AG04449 (cell line): ENCODE measurements around the gene IL12A.
A peak's percentile ranks its signal among the peaks of the same experiment; 100 is the strongest.

Source experiments
- CTCF ChIA-PET: fragments of 350-600 bp; formaldehyde crosslinking; extraction: SDS; loops from one replicate; lab custom pipeline; 2021; ENCODE audit warnings: antibody characterized with exemption; lab: Yijun Ruan, JAX
- POLR2A ChIA-PET: fragments of 400-600, 350-600 bp; formaldehyde crosslinking; extraction: SDS; loops from one replicate; lab custom pipeline; 2020; ENCODE audit warnings: antibody characterized with exemption, inconsistent platforms; lab: Yijun Ruan, JAX
- DNase-seq: peaks from one replicate; pipeline ENCODE4 v3.0.0-alpha.2; 2010; ENCODE audit warnings: low read depth, low spot score
- H3K4me3 ChIP-seq: 2 replicates; pipeline ENCODE4 v1.5.1; 2011; ENCODE audit warnings: low read depth, mild to moderate bottlenecking, control low read depth, low read length
- CTCF ChIP-seq: IDR thresholded peaks from one replicate; pipeline ENCODE4 v1.5.1; 2011; ENCODE audit warnings: mild to moderate bottlenecking, moderate library complexity, low read length, control low read depth, inconsistent platforms; ENCODE audit not compliant: insufficient read depth; ENCODE audit errors: missing control alignments

IL12A gene

DNA sequence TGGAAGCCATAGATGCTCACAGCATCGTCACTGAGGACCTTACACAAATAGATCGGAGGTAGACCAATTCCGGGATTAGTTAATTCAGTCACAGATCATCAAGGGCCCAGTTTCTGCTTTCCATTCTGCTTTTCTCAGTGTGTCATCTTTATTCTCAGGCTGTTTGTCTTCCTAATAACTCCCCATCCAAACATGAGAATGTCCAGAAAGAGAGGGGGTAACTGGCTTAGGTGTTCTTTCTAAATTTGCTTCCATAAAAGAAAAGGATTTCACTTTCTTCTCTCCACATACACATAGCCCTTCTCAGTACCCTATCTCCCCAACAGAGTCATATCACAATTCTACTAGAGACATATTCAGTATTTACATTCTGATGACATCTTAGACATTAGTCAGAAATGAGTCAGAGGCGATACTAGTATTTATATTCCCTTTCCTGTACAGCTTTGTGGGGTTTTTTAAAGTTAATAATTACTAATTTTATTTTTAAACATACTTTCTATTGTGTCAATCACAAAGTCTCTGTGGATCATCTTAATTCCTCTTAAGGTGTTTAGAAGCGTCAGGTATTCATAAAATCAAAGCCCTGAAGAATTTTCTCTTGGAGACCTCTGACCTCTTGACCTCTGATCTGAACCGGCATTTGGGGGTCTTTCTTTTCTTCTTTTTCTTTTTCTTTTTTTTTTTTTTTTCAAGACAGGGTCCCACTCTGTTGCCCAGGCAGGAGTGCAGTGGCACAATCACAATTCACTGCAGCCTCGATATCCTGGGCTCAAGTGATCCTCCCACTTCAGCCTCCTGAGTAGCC is 24.3 kb upstream of the IL12A start:
- TF ChIP-seq CTCF: no peak
- CTCF ChIA-PET: interaction anchor here (1.3 to 1.5 kb wide), 2 partner anchors 23 to 25 kb away, joined by 4 read pairs; partner anchors contain the start of gene IL12A
- POLR2A ChIA-PET: no interaction called here
- no peak overlapping the region; the same call in 1 of the 2 replicates for H3K4me3 ChIP-seq
- DNase-seq: peak; percentile 38

DNA sequence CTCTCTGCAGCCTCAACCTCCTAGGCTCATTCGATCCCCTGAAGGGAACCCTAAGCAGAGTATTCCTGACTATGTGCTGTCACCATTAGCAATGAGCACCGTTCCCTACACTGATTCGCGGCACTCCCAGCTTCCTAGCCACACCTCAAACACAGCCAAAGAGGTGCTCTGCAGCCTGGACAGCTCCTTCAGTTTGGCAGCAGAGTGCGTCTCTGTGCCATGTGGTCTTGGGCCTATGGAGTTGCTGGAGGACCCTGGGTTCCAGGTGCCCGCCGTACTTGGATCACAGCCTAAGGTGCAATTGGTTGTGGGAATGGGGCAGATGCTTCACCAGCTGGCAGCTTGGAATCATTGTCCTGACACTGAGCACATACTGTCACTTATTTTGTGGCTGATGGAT is 17.3 kb upstream of the IL12A start:
- CTCF ChIA-PET: interaction anchor here (1.0 to 4.1 kb wide), 2 partner anchors 16 to 194 kb away, joined by 3 to 44 read pairs; partner anchors contain the start of gene IL12A
- no peak for DNase-seq
- no peak overlapping the region for H3K4me3 ChIP-seq
- POLR2A ChIA-PET: no interaction called here
- no peak for TF ChIP-seq CTCF

DNA sequence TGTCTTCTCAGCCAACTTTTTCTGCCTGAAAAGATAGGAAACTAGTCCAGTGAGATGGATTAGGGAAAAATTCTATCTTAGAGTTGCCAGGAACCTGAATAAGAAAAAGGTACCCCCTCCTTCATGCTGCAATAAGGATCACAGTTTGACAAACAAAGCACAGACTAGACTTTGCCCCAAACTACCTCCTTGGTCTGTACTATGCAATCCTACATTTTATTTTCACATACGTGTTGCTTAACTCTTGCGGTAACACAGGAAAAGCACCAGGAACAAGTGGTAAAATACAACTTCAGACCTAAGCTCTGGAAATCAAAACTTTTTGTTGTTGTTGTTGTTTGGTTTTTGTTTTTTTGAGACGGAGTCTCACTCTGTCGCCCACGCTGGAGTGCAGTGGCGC is 11.3 kb upstream of the IL12A start:
- no peak overlapping the region for H3K4me3 ChIP-seq
- ChIA-PET POLR2A (no interaction called here), CTCF (interaction anchor here (0.8 to 5.9 kb wide), 3 partner anchors 11 to 18 kb away, joined by 3 to 126 read pairs (median 3); partner anchors contain the start of gene IL12A)

GRCh38 chr3:159978353-159978752 is 10.3 kb upstream of the IL12A start:
- H3K4me3 ChIP-seq: no peak overlapping the region
- no peak for TF ChIP-seq CTCF
- CTCF ChIA-PET: interaction anchor here (0.7 to 5.9 kb wide), 5 partner anchors 9 to 28 kb away, joined by 3 to 126 read pairs (median 3); partner anchors contain the start of gene IL12A
- no peak for DNase-seq
- POLR2A ChIA-PET: no interaction called here

More for the DNA sequence above, 11.3 kb upstream of the IL12A start:
- DNase-seq: no peak
- TF ChIP-seq CTCF: no peak

DNA sequence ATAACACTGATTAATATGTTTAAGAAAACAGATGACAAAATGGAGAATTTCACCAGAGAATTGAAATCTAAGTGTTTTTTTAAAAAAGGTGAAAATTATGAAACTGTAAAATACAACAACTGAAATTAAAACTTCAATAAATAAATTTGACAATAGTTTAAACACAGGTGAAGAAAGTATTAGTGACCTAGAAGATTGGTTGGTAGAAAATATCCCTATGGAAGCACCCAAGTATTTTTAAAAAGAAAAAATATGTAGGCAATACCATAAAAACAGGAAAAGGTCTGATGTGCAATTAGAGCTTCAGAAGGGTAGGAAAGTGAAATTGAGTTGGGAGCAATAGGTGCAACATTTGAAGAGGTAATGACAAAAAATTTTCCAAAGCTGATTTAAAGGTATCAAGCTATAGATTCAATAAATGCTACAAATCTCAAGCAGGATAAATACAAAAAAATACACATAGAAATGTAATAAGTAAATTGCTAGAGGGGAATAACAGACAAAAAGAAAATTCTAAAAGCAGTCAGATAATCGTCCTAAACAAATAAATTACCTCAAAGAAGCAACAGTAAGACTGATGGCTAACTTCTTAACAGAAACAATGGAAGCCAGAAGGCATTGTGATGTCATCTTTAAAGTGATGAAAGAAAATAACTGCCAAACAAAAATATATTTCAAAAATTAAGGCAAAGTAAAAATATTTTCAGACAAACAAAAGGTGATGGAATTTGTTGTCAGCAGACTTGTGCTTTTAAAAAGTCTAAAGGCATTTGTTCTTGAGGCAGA is 9.5 kb upstream of the IL12A start:
- DNase-seq: no peak
- CTCF ChIA-PET: interaction anchor here (1.0 to 5.9 kb wide), 5 partner anchors 9 to 27 kb away, joined by 3 to 126 read pairs (median 8); partner anchors contain the start of gene IL12A
- no peak overlapping the region for H3K4me3 ChIP-seq
- POLR2A ChIA-PET: interaction anchor here (0.6 kb wide), 1 partner anchor 16 kb away, joined by 4 read pairs; no protein-coding TSS in a partner anchor
- no peak for TF ChIP-seq CTCF
